ENCODE data around the gene ACAT2. TPM values are rescaled to one million over a fixed set of nuclear protein-coding genes. Genes with fewer than 3 reads are reported as not detected.
A peak's percentile ranks its signal among the peaks of the same experiment; 100 is the strongest.
"Not testable (repeated sequence)": the region's sequence is repeated elsewhere in the genome, so short reads cannot be mapped to it uniquely, and the experiment has no call there.

ACAT2 gene
- total RNA-seq = 10 to 100 TPM; 84.4 to 89.2 TPM

- ChIA-PET CTCF (interaction anchor here (0.7 to 1.7 kb wide), 3 partner anchors 25 to 91 kb away, joined by 3 read pairs; partner anchors contain the start of gene WTAP), POLR2A (interaction anchor here (0.6 to 1.9 kb wide), 9 partner anchors 10 to 685 kb away, joined by 3 to 37 read pairs (median 4); partner anchors contain the start of genes MRPL18, TCP1 and WTAP)
- Mint-ChIP-seq H3K4me3 (peak within 1 kb of the TSS; percentile 94), H3K27me3 (ENCODE audit: low read depth) (no peaks in the 10 kb centered on the region), H3K4me1 (ENCODE audit: low read depth) (peaks cover 39% of the 10 kb centered on the region), H3K9me3 (ENCODE audit: insufficient read depth) (no peaks in the 10 kb centered on the region), H3K27ac (peak within 1 kb of the TSS; percentile 96), H3K36me3 (ENCODE audit: low read depth) (peaks cover 55% of the 10 kb centered on the region)
- ATAC-seq (peak; percentile 97), DNase-seq (peak; percentile 95)
Measured at GRCh38 chr6:159761873-159762680, at the start of gene ACAT2. TSS of gene ACAT2 (plus strand) at chr6:159762045. CDS start at chr6:159762088, 43 bp downstream.

- H3K4me1 Mint-ChIP-seq (ENCODE audit: low read depth); H3K27me3 Mint-ChIP-seq (ENCODE audit: low read depth); CTCF ChIA-PET; H3K9me3 Mint-ChIP-seq (ENCODE audit: insufficient read depth); H3K27ac Mint-ChIP-seq; POLR2A ChIA-PET; ATAC-seq; H3K36me3 Mint-ChIP-seq (ENCODE audit: low read depth); DNase-seq; H3K4me3 Mint-ChIP-seq: not testable (repeated sequence)
Measured at GRCh38 chr6:159712389-159712788, 49.5 kb upstream of the ACAT2 start.

GRCh38 chr6:159713984-159714383 lies 47.9 kb upstream of the ACAT2 start:
- DNase-seq (no peak), ATAC-seq (no peak)
- ChIA-PET POLR2A (interaction anchor here (0.7 to 1.2 kb wide), 2 partner anchors 13 kb away, joined by 3 to 4 read pairs; no protein-coding TSS in a partner anchor), CTCF (no interaction called here)
- peaks cover 8% of the 10 kb centered on the region for H3K4me1 Mint-ChIP-seq (ENCODE audit: low read depth)
- no peak overlapping the region for H3K4me3 Mint-ChIP-seq
- H3K36me3 Mint-ChIP-seq (ENCODE audit: low read depth) = peaks cover 7% of the 10 kb centered on the region
- no peak overlapping the region for H3K27ac Mint-ChIP-seq
- no peaks in the 10 kb centered on the region for H3K9me3 Mint-ChIP-seq (ENCODE audit: insufficient read depth)
- H3K27me3 Mint-ChIP-seq (ENCODE audit: low read depth) = peaks cover 3% of the 10 kb centered on the region

- peaks cover 8% of the 10 kb centered on the region for H3K4me1 Mint-ChIP-seq (ENCODE audit: low read depth)
- peaks cover under 1% of the 10 kb centered on the region for H3K27me3 Mint-ChIP-seq (ENCODE audit: low read depth)
- peaks cover 5% of the 10 kb centered on the region for H3K36me3 Mint-ChIP-seq (ENCODE audit: low read depth)
- ATAC-seq (no peak), DNase-seq (no peak)
- H3K27ac Mint-ChIP-seq = no peak overlapping the region
- ChIA-PET CTCF (no interaction called here), POLR2A (no interaction called here)
- no peaks in the 10 kb centered on the region for H3K9me3 Mint-ChIP-seq (ENCODE audit: insufficient read depth)
- H3K4me3 Mint-ChIP-seq = no peak overlapping the region
Measured at GRCh38 chr6:159714404-159714803, 47.4 kb upstream of the ACAT2 start.

GRCh38 chr6:159715166-159715565 lies 46.7 kb upstream of the ACAT2 start:
- ChIA-PET POLR2A (no interaction called here), CTCF (interaction anchor here (0.6 kb wide), 1 partner anchor 54 kb away, joined by 3 read pairs; no protein-coding TSS in a partner anchor)
- Mint-ChIP-seq H3K9me3 (ENCODE audit: insufficient read depth) (no peaks in the 10 kb centered on the region), H3K4me1 (ENCODE audit: low read depth) (peaks cover 8% of the 10 kb centered on the region), H3K36me3 (ENCODE audit: low read depth) (peaks cover 5% of the 10 kb centered on the region), H3K27ac (no peak overlapping the region), H3K27me3 (ENCODE audit: low read depth) (no peaks in the 10 kb centered on the region), H3K4me3 (no peak overlapping the region)
- DNase-seq = no peak
- no peak for ATAC-seq

GRCh38 chr6:159715605-159716004 lies 46.2 kb upstream of the ACAT2 start:
- H3K4me3 Mint-ChIP-seq = no peak overlapping the region
- H3K9me3 Mint-ChIP-seq (ENCODE audit: insufficient read depth) = no peaks in the 10 kb centered on the region
- peaks cover 8% of the 10 kb centered on the region for H3K4me1 Mint-ChIP-seq (ENCODE audit: low read depth)
- no peaks in the 10 kb centered on the region for H3K27me3 Mint-ChIP-seq (ENCODE audit: low read depth)
- peaks cover 5% of the 10 kb centered on the region for H3K36me3 Mint-ChIP-seq (ENCODE audit: low read depth)
- DNase-seq = no peak
- H3K27ac Mint-ChIP-seq = no peak overlapping the region
- POLR2A ChIA-PET = no interaction called here
- CTCF ChIA-PET = interaction anchor here (0.6 kb wide), 1 partner anchor 54 kb away, joined by 3 read pairs; no protein-coding TSS in a partner anchor
- no peak for ATAC-seq

- Mint-ChIP-seq H3K27ac (no peak overlapping the region), H3K27me3 (ENCODE audit: low read depth) (no peaks in the 10 kb centered on the region), H3K9me3 (ENCODE audit: insufficient read depth) (no peaks in the 10 kb centered on the region), H3K4me3 (no peak overlapping the region), H3K36me3 (ENCODE audit: low read depth) (peaks cover 5% of the 10 kb centered on the region), H3K4me1 (ENCODE audit: low read depth) (peaks cover 8% of the 10 kb centered on the region)
- ChIA-PET CTCF (interaction anchor here (0.9 kb wide), 1 partner anchor 10 kb away, joined by 3 read pairs; no protein-coding TSS in a partner anchor), POLR2A (no interaction called here)
- DNase-seq = no peak
- no peak for ATAC-seq
Measured at GRCh38 chr6:159716247-159717096, 45.4 kb upstream of the ACAT2 start.

- H3K4me3 Mint-ChIP-seq = no peak overlapping the region
- ATAC-seq = no peak
- H3K27ac Mint-ChIP-seq = no peak overlapping the region
- peaks cover 21% of the 10 kb centered on the region for H3K36me3 Mint-ChIP-seq (ENCODE audit: low read depth)
- ChIA-PET CTCF (interaction anchor here (1.1 to 1.2 kb wide), 2 partner anchors 26 to 33 kb away, joined by 3 read pairs; no protein-coding TSS in a partner anchor), POLR2A (interaction anchor here (1.8 kb wide), 1 partner anchor 25 kb away, joined by 5 read pairs; no protein-coding TSS in a partner anchor)
- H3K9me3 Mint-ChIP-seq (ENCODE audit: insufficient read depth) = peaks cover 8% of the 10 kb centered on the region
- no peaks in the 10 kb centered on the region for H3K27me3 Mint-ChIP-seq (ENCODE audit: low read depth)
- peaks cover 16% of the 10 kb centered on the region for H3K4me1 Mint-ChIP-seq (ENCODE audit: low read depth)
- no peak for DNase-seq
Measured at GRCh38 chr6:159718634-159719033, 43.2 kb upstream of the ACAT2 start.

GRCh38 chr6:159719287-159719686 lies 42.6 kb upstream of the ACAT2 start:
- Mint-ChIP-seq H3K4me1 (ENCODE audit: low read depth) (peaks cover 16% of the 10 kb centered on the region), H3K4me3 (no peak overlapping the region), H3K9me3 (ENCODE audit: insufficient read depth) (peaks cover 8% of the 10 kb centered on the region), H3K36me3 (ENCODE audit: low read depth) (peaks cover 26% of the 10 kb centered on the region), H3K27ac (no peak overlapping the region), H3K27me3 (ENCODE audit: low read depth) (no peaks in the 10 kb centered on the region)
- POLR2A ChIA-PET = interaction anchor here (1.8 kb wide), 1 partner anchor 25 kb away, joined by 5 read pairs; no protein-coding TSS in a partner anchor
- CTCF ChIA-PET = interaction anchor here (1.1 to 1.6 kb wide), 2 partner anchors 27 to 30 kb away, joined by 3 read pairs; no protein-coding TSS in a partner anchor
- ATAC-seq (no peak), DNase-seq (no peak)

GRCh38 chr6:159720708-159721107 lies 41.1 kb upstream of the ACAT2 start:
- POLR2A ChIA-PET = interaction anchor here (1.2 kb wide), 1 partner anchor 9 kb away, joined by 4 read pairs; no protein-coding TSS in a partner anchor
- peaks cover 8% of the 10 kb centered on the region for H3K9me3 Mint-ChIP-seq (ENCODE audit: insufficient read depth)
- peak; percentile 65 for ATAC-seq
- CTCF ChIA-PET = interaction anchor here (0.6 to 1.6 kb wide), 12 partner anchors 9 to 735 kb away, joined by 3 to 7 read pairs (median 3); partner anchors contain the start of gene MRPL18
- H3K4me3 Mint-ChIP-seq = no peak overlapping the region
- H3K27ac Mint-ChIP-seq = no peak overlapping the region
- H3K36me3 Mint-ChIP-seq (ENCODE audit: low read depth) = peaks cover 26% of the 10 kb centered on the region
- H3K4me1 Mint-ChIP-seq (ENCODE audit: low read depth) = peaks cover 17% of the 10 kb centered on the region
- no peaks in the 10 kb centered on the region for H3K27me3 Mint-ChIP-seq (ENCODE audit: low read depth)
- DNase-seq = peak; percentile 69

GRCh38 chr6:159721981-159722380 lies 39.9 kb upstream of the ACAT2 start:
- H3K27me3 Mint-ChIP-seq (ENCODE audit: low read depth); ATAC-seq; H3K9me3 Mint-ChIP-seq (ENCODE audit: insufficient read depth); POLR2A ChIA-PET; CTCF ChIA-PET; DNase-seq; H3K27ac Mint-ChIP-seq; H3K4me3 Mint-ChIP-seq: not testable (repeated sequence)
- Mint-ChIP-seq H3K36me3 (ENCODE audit: low read depth) (peaks cover 27% of the 10 kb centered on the region), H3K4me1 (ENCODE audit: low read depth) (peaks cover 23% of the 10 kb centered on the region)

Data from activated CD8-positive, alpha-beta T cell treated with anti-CD3 and anti-CD28 coated beads, Interleukin-2, amount 10 ng/mL, durations not matched to agents 7 days and 5 days (primary cell).